SK-N-SH (cell line): Measurements from ENCODE around the gene PLXNB1. TPM values are rescaled to one million over a fixed set of nuclear protein-coding genes. Genes with fewer than 3 reads are reported as not detected.

Source experiments
- CTCF ChIA-PET: fragments of 300-600, 350-600 bp; formaldehyde crosslinking; extraction: SDS; loops from one replicate; lab custom pipeline; 2021; lab: Yijun Ruan, JAX
- POLR2A ChIA-PET: fragments of 350-600 bp; sonication (Branson Sonifier 250); formaldehyde crosslinking; extraction: SDS; loops from one replicate; lab custom pipeline; 2020; ENCODE audit warnings: antibody characterized with exemption, inconsistent platforms; lab: Yijun Ruan, JAX
- DNase-seq: peaks from one replicate; pipeline ENCODE4 v3.0.0; 2012
- H2AFZ ChIP-seq: fragments of 200-600 bp; sonication (generic); 2 replicates; pipeline ENCODE4 v1.8.1; 2016; ENCODE audit warnings: antibody characterized with exemption, mild to moderate bottlenecking, low read depth
- H3F3A ChIP-seq: fragments of 200-600 bp; sonication (generic); replicated peaks from 2 replicates; pipeline ENCODE3; 2016; ENCODE audit warnings: antibody characterized with exemption, mild to moderate bottlenecking; ENCODE audit not compliant: insufficient read depth
- H3K27ac ChIP-seq, 2 experiments: fragments of 200-500 bp in 1 of 2; fragments of 200-600 bp in 1 of 2; sonication (Bioruptor generic) in 1 of 2; sonication (generic), shearing (Covaris generic) in 1 of 2; 2 replicates each; pipeline versions ENCODE4 v1.5.1 to v1.6.1; 2014 to 2016; ENCODE audit warnings: low read depth in 2 of 2, inconsistent platforms in 1 of 2, low read length in 1 of 2, mild to moderate bottlenecking in 1 of 2, mixed read lengths in 1 of 2
- H3K27me3 ChIP-seq: fragments of 200-600 bp; sonication (generic), shearing (Covaris generic); 2 replicates; pipeline ENCODE4 v1.6.1; 2016; ENCODE audit warnings: mixed run types; ENCODE audit not compliant: insufficient read depth
- H3K36me3 ChIP-seq, 2 experiments: fragments of 200-500 bp in 1 of 2; fragments of 200-600 bp in 1 of 2; sonication (Bioruptor generic) in 1 of 2; sonication (generic) in 1 of 2; replicated peaks in 1 of 2; 2 replicates each; pipeline versions ENCODE3 to v1.5.1; 2014 to 2016; ENCODE audit warnings: low read length in 1 of 2, mild to moderate bottlenecking in 1 of 2; ENCODE audit not compliant: insufficient read depth in 2 of 2, control insufficient read depth in 1 of 2
- H3K4me1 ChIP-seq, 2 experiments: fragments of 200-500 bp in 1 of 2; fragments of 200-600 bp in 1 of 2; sonication (Bioruptor generic) in 1 of 2; sonication (generic), shearing (Covaris generic) in 1 of 2; 2 replicates each; pipeline versions ENCODE4 v1.5.1 to v1.6.1; 2014 to 2016; ENCODE audit warnings: low read depth in 1 of 2, low read length in 1 of 2, mixed run types in 1 of 2; ENCODE audit not compliant: insufficient read depth in 2 of 2, control insufficient read depth in 1 of 2
- H3K4me2 ChIP-seq: fragments of 200-600 bp; sonication (generic), shearing (Covaris generic); 2 replicates; pipeline ENCODE4 v1.6.1; 2017; ENCODE audit warnings: mixed run types
- H3K4me3 ChIP-seq, 2 experiments: fragments of 200-500 bp in 1 of 2; fragments of 200-600 bp in 1 of 2; sonication (Bioruptor generic) in 1 of 2; sonication (generic), shearing (Covaris generic) in 1 of 2; 2 replicates each; pipeline versions ENCODE4 v1.5.1 to v1.8.1; 2014 to 2016; ENCODE audit warnings: low read depth in 2 of 2, inconsistent platforms in 1 of 2, low read length in 1 of 2, mild to moderate bottlenecking in 1 of 2, mixed read lengths in 1 of 2, moderate library complexity in 1 of 2
- H3K79me2 ChIP-seq: fragments of 200-600 bp; sonication (generic); 2 replicates; pipeline ENCODE4 v1.8.1; 2017; ENCODE audit warnings: mild to moderate bottlenecking; ENCODE audit not compliant: insufficient read depth
- H3K9ac ChIP-seq: fragments of 200-600 bp; sonication (generic); 2 replicates; pipeline ENCODE4 v1.6.1; 2017; ENCODE audit warnings: mixed run types
- H3K9me2 ChIP-seq: fragments of 200-600 bp; sonication (generic); 2 replicates; pipeline ENCODE4 v1.6.1; 2017; ENCODE audit warnings: mixed run types
- H3K9me3 ChIP-seq: fragments of 200-600 bp; sonication (generic); 2 replicates; pipeline ENCODE4 v1.6.1; 2017; ENCODE audit warnings: mixed run types, mild to moderate bottlenecking, moderate library complexity
- H4K20me1 ChIP-seq: fragments of 200-600 bp; sonication (generic); 2 replicates; pipeline ENCODE4 v1.6.1; 2017; ENCODE audit warnings: mild to moderate bottlenecking, mixed run types; ENCODE audit not compliant: insufficient read depth
- FOXJ3 ChIP-seq: sonication (generic); formaldehyde crosslinking; IDR thresholded peaks from 2 replicates; pipeline ENCODE4 v1.5.1; 2020; ENCODE audit warnings: mild to moderate bottlenecking, missing genetic modification reagents
- IRF3 ChIP-seq: fragments of 150-350 bp; IDR thresholded peaks from 2 replicates; pipeline ENCODE4 v1.6.1; 2016; ENCODE audit warnings: mild to moderate bottlenecking, low read depth, low read length
- JUND ChIP-seq: IDR thresholded peaks from 2 replicates; pipeline ENCODE4 v1.4.0; 2012
- MEF2A ChIP-seq: IDR thresholded peaks from 2 replicates; pipeline ENCODE4 v1.4.0; 2012; ENCODE audit warnings: low read depth, borderline replicate concordance
- ZBTB33 ChIP-seq: IDR thresholded peaks from 2 replicates; pipeline ENCODE4 v1.4.0; 2012; ENCODE audit warnings: low read depth, borderline replicate concordance
- WGBS: methylation state at CpG from one replicate; pipeline ENCODE4 v1.1.6; 2017; ENCODE audit warnings: low lambda C conversion rate; 5-methylcytosine and 5-hydroxymethylcytosine counted together
- polyA plus RNA-seq, 3 experiments: library from polyadenylated mRNA; depleted of rRNA; stranded (reverse); fragments of >200 nt; gene quantifications; 2 replicates each; pipeline ENCODE4 v1.2.3, GENCODE V29; 2012

Gene PLXNB1
- polyA plus RNA-seq, 1 of the 3 experiments (the other 2 are of a cell fraction): 39.8 TPM

DNA sequence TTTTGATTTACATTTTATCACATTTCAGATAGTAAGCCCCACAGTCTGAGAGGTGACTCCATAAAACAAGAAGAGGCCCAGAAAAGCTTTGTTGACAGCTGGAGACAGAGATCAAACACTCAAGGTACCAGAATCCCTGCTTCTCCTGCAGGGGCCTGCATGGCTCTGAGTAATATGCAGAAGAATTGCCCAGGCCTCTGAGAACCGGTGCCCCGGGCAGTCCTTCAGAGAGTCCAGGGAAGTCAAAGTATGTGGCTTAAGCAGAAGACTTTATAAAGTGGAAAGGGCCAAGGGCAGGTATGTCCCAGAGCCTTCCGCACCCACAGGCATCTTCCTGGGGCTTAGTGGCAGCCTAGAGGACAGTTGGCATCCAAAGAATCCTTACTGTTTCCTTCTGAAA, 29.4 kb upstream of the PLXNB1 start:
- no peak for TF ChIP-seq ZBTB33
- no peak for TF ChIP-seq MEF2A
- WGBS: 100% methylated on average over 2 of the region's 3 CpGs

DNA sequence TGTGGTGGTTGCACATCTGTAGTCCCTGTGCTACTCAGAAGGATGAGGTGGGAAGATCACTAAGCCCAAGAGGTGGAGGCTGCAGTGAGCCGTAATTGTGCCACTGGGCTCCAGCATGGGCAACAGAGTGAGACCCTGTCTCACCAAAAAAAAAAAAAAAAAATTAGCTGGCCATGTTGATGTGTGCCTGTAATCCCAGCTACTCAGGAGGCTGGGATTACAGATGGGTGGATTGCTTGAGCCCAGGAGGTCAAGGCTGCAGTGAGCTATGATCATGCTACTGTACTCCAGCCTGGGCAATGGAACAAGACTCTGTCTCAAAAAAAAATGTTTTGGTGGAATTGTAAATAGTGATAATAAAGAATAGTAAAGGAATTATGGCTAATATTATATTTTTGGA, 26.6 kb upstream of the PLXNB1 start:
- Histone ChIP-seq H3K4me2 (no peak overlapping the region), H4K20me1 (no peaks in the 10 kb centered on the region), H3F3A (peaks cover 3% of the 10 kb centered on the region), H3K9ac (no peak overlapping the region), H3K79me2 (no peaks in the 10 kb centered on the region), H3K9me3 (no peaks in the 10 kb centered on the region), H3K27ac (no peak overlapping the region), H3K27me3 (no peaks in the 10 kb centered on the region), H3K4me1 (no peaks in the 10 kb centered on the region), H3K36me3 (peaks cover 57 to 68% of the 10 kb centered on the region in 2 experiments), H3K9me2 (no peaks in the 10 kb centered on the region), H3K4me3 (no peak overlapping the region)
- POLR2A ChIA-PET: no interaction called here
- DNase-seq: no peak
- 92% methylated on average over 1 of the region's 1 CpG for WGBS
- CTCF ChIA-PET: interaction anchor here (0.9 to 1.1 kb wide), 3 partner anchors 21 to 182 kb away, joined by 3 to 5 read pairs (median 3); no protein-coding TSS in a partner anchor
- TF ChIP-seq IRF3: no peak
- TF ChIP-seq, all 33 proteins: peak for 0
- H2AFZ ChIP-seq: no peak overlapping the region

More for the DNA sequence above, 29.4 kb upstream of the PLXNB1 start:
- DNase-seq: no peak
- Histone ChIP-seq H2AFZ (no peak overlapping the region), H3K36me3 (peaks cover 47 to 55% of the 10 kb centered on the region in 2 experiments), H3K9ac (no peak overlapping the region), H3K27ac (no peak overlapping the region), H4K20me1 (no peaks in the 10 kb centered on the region), H3K4me3 (no peak overlapping the region), H3F3A (peaks cover 11% of the 10 kb centered on the region), H3K9me2 (no peaks in the 10 kb centered on the region), H3K9me3 (no peaks in the 10 kb centered on the region), H3K4me1 (peaks cover 0 to 8% of the 10 kb centered on the region in 2 experiments; a peak in 1 of 4 replicates), H3K27me3 (no peaks in the 10 kb centered on the region), H3K4me2 (no peak overlapping the region), H3K79me2 (no peaks in the 10 kb centered on the region)
- ChIA-PET CTCF (interaction anchor here (0.8 kb wide), 1 partner anchor 23 kb away, joined by 3 read pairs; no protein-coding TSS in a partner anchor), POLR2A (interaction anchor here (1.8 kb wide), 1 partner anchor 8 kb away, joined by 3 read pairs; no protein-coding TSS in a partner anchor)

- Histone ChIP-seq H2AFZ (no peak overlapping the region), H3F3A (no peaks in the 10 kb centered on the region), H3K4me3 (no peak overlapping the region), H3K4me1 (peaks cover 0 to 7% of the 10 kb centered on the region in 2 experiments; a peak in 2 of 4 replicates), H3K27ac (no peak overlapping the region), H3K9me2 (no peaks in the 10 kb centered on the region), H4K20me1 (no peaks in the 10 kb centered on the region), H3K27me3 (no peaks in the 10 kb centered on the region), H3K9ac (no peak overlapping the region), H3K36me3 (peaks cover 26 to 37% of the 10 kb centered on the region in 2 experiments), H3K9me3 (no peaks in the 10 kb centered on the region), H3K4me2 (no peak overlapping the region), H3K79me2 (peaks cover 28% of the 10 kb centered on the region)
- CTCF ChIA-PET: interaction anchor here (1.0 to 4.1 kb wide), 4 partner anchors 13 to 98 kb away, joined by 3 to 25 read pairs (median 5); no protein-coding TSS in a partner anchor
- POLR2A ChIA-PET: interaction anchor here (0.7 to 1.5 kb wide), 3 partner anchors 8 to 13 kb away, joined by 3 to 5 read pairs (median 4); partner anchors contain the start of genes CCDC51 and TMA7
- TF ChIP-seq IRF3 (no peak), JUND (no peak), FOXJ3 (no peak)
- no peak for DNase-seq
- no CpG with 5 or more reads among the region's 1 CpG for WGBS
These were observed 21.4 kb upstream of the PLXNB1 start for GRCh38 chr3:48451270-48451669.
